Spleen (tissue), 13 donors: ENCODE measurements around the gene FOXL2NB. TPM values are rescaled to one million over a fixed set of nuclear protein-coding genes. Genes with fewer than 3 reads are reported as not detected.

ENCODE experiments used
- DNase-seq: peaks from one replicate; pipeline ENCODE4 v3.0.0-alpha.2; 2020
- H3K27ac ChIP-seq, 8 donors: fragments of 200-600 bp; sonication (generic) in 7 of 8; 1 replicate in 4 of 8; 2 replicates in 4 of 8; pipeline versions ENCODE4 v1.5.0 to v1.8.0; 2016 to 2021; ENCODE audit warnings: inconsistent platforms in 4 of 8, mild to moderate bottlenecking in 4 of 8, moderate library complexity in 1 of 8
- H3K27me3 ChIP-seq, 7 donors: fragments of 200-600 bp; sonication (generic) in 6 of 7; replicated peaks in 1 of 7; 1 replicate in 4 of 7; 2 replicates in 3 of 7; pipeline versions ENCODE4 v1.5.0 to v1.8.0; 2016 to 2021; ENCODE audit warnings: inconsistent platforms in 3 of 7, mild to moderate bottlenecking in 1 of 7
- H3K36me3 ChIP-seq, 6 donors: fragments of 200-600 bp; sonication (generic) in 5 of 6; 1 replicate in 4 of 6; 2 replicates in 2 of 6; pipeline versions ENCODE4 v1.5.0 to v1.8.0; 2016 to 2021; ENCODE audit warnings: inconsistent platforms in 2 of 6
- H3K4me1 ChIP-seq, 6 donors: fragments of 200-600 bp; sonication (generic) in 5 of 6; 1 replicate in 3 of 6; 2 replicates in 3 of 6; pipeline versions ENCODE4 v1.5.0 to v1.8.0; 2016 to 2021; ENCODE audit warnings: inconsistent platforms in 3 of 6
- H3K4me3 ChIP-seq, 8 donors: fragments of 200-600 bp; sonication (generic) in 7 of 8; 1 replicate in 4 of 8; 2 replicates in 4 of 8; pipeline versions ENCODE4 v1.5.0 to v1.8.0; 2016 to 2021; ENCODE audit warnings: inconsistent platforms in 4 of 8, mild to moderate bottlenecking in 4 of 8, moderate library complexity in 2 of 8
- H3K9me3 ChIP-seq, 8 donors: fragments of 200-600 bp; sonication (generic) in 7 of 8; 1 replicate in 4 of 8; 2 replicates in 4 of 8; pipeline versions ENCODE4 v1.5.0 to v1.8.0; 2016 to 2021; ENCODE audit warnings: inconsistent platforms in 4 of 8
- POLR2A ChIP-seq, 3 donors: fragments of 450-650 bp; IDR thresholded peaks; one replicate each; pipeline ENCODE4 v1.5.1; 2017; ENCODE audit warnings: antibody characterized with exemption in 3 of 3, mild to moderate bottlenecking in 1 of 3
- POLR2AphosphoS5 ChIP-seq, 3 donors: sonication (generic); formaldehyde crosslinking; IDR thresholded peaks; one replicate each; pipeline ENCODE4 v1.5.1; 2017; ENCODE audit warnings: antibody characterized with exemption in 3 of 3
- WGBS, 5 donors: extraction: QIAGEN DNeasy Blood & Tissue Kit in 3 of 5; methylation state at CpG; one replicate each; pipeline versions ENCODE4 v1.1.5 to v1.1.7; 2013 to 2018; 5-methylcytosine and 5-hydroxymethylcytosine counted together
- intact Hi-C: fragments of 100-400 bp; cut with DNase I; formaldehyde crosslinking; loops from one replicate; pipeline ENCODE4 v1.15.0; 2023; ENCODE audit warnings: low total_unique reads
- long read RNA-seq, 2 donors: transcript quantifications; one replicate each; lab custom pipeline, GENCODE V29; 2026
- polyA plus RNA-seq, 3 donors: library from polyadenylated mRNA; stranded (reverse); fragments of 200-250 nt; gene quantifications; one replicate each; pipeline ENCODE4 v1.2.1, GENCODE V29; 2013
- total RNA-seq, 7 donors: library from RNA; depleted of rRNA in 3 of 7; stranded (reverse); fragments of >200 nt in 3 of 7; fragmentation: NEBNext Ultra II Directional in 4 of 7; extraction: Animal tissue kit (Norgen Biotek cat#: 25700) in 4 of 7; gene quantifications; one replicate each; pipeline versions ENCODE4 v1.1.0 to v1.2.1, GENCODE V29; 2016 to 2021
- TF ChIP-seq, protein P1 (sequence below), 11 experiments: fragments of 200-600 bp in 7 of 11; fragments of 450-650 bp in 4 of 11; sonication (generic) in 4 of 11; IDR thresholded peaks in 8 of 11; conservative IDR thresholded peaks in 3 of 11; 1 replicate in 7 of 11; 2 replicates in 4 of 11; pipeline versions ENCODE4 v1.4.0 to v1.8.0; 2016 to 2021; ENCODE audit warnings: antibody characterized with exemption in 11 of 11, inconsistent platforms in 4 of 11, mild to moderate bottlenecking in 1 of 11
- donor health status: healthy with polysubstance abuse.
- donor health status: DM: no; HTN: no; CAD: no; lungs with moderate emphysema.
- donor health status: DM: no; HTN: no; CAD: no.
- donor health status: Bipolar disorder and iron deficiency.
- donor health status: healthy.
- donor health status: DM: no; HTN: no; CAD: no.
- donor health status: DM: yes; HTN: yes; CAD: no.

FOXL2NB gene
- not detected for total RNA-seq
- polyA plus RNA-seq = under 1 TPM in 1 of 3 donors, not detected in 2; 0.04 TPM
- long read RNA-seq, donor 1 = 0 reads
- long read RNA-seq, donor 2 = 0 reads

DNA sequence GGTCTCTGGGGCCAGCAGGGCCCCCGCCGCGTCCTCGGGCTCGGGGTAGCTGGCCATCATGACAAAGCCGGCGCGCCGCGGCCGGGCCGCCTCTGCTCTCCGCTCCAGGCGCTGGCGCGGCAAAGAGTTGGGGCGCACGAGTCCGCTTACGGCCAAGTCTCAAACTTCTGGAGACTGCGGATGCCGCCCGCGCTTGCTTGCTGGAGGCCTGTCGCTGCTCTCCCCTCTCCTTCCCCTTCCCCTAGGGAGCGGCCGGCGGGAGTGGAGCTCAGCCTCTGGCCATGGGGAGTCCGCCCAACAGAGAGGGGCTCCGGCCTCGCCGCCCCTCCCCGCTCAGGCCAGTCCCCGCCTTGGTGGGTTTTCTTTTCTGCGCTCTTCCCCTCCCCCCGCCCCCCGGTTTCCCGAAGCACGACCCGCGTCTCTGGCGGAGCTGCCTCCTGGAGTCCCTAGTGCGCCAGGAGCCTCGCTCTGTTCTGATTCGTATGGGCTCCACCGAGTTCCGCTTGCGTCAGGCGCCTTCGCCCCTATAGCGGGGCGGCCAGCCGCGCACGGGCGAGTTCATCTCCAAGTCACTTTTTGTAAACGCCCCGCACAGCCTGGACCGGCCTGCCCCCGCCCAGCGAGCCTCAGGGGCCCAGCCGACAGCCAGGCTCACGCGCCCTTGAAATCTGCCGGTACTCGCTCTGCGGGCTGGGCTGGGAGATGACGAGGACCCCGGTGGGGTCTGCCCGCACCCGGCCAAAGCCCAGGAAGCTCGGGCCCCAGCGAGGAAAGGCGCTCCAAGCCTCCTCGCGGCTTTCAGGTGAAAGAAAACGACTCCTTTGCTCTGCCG is at the start of gene FOXL2NB, which contains the start of gene FOXL2:
Gene FOXL2NB, plus strand, starts transcription at position 555 of the 832 bp plus-strand sequence. Its CDS starts 148 bp downstream, at position 703.
Gene FOXL2, minus strand, starts transcription at position 475 of the 832 bp plus-strand sequence. Its CDS starts 415 bp downstream, at position 60.
- peaks cover 31 to 68% (median 50%) of the 10 kb centered on the region in 6 donors for H3K4me1 ChIP-seq
- H3K27me3 ChIP-seq = peaks cover 21 to 100% (median 97%) of the 10 kb centered on the region in 7 donors
- intact Hi-C loops = no loop called here
- TF ChIP-seq POLR2AphosphoS5 (IDR thresholded peaks at IDR 0.05) = peak in 1 of 3 donors; percentile 12
- TF ChIP-seq, protein P1, sequence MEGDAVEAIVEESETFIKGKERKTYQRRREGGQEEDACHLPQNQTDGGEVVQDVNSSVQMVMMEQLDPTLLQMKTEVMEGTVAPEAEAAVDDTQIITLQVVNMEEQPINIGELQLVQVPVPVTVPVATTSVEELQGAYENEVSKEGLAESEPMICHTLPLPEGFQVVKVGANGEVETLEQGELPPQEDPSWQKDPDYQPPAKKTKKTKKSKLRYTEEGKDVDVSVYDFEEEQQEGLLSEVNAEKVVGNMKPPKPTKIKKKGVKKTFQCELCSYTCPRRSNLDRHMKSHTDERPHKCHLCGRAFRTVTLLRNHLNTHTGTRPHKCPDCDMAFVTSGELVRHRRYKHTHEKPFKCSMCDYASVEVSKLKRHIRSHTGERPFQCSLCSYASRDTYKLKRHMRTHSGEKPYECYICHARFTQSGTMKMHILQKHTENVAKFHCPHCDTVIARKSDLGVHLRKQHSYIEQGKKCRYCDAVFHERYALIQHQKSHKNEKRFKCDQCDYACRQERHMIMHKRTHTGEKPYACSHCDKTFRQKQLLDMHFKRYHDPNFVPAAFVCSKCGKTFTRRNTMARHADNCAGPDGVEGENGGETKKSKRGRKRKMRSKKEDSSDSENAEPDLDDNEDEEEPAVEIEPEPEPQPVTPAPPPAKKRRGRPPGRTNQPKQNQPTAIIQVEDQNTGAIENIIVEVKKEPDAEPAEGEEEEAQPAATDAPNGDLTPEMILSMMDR (IDR thresholded peaks at IDR 0.05 in 8 of 11, conservative IDR thresholded peaks at IDR 0.05 in 3 of 11) = no peak
- H3K27ac ChIP-seq = no peak within 1 kb of the TSS
- peak within 1 kb of the TSS; percentile 27 to 68 (median 39) for H3K4me3 ChIP-seq
- DNase-seq = peak; percentile 81
- 1 to 20% (median 1%) methylated on average over 2 to 78 of the region's 78 CpGs for WGBS, 5 donors
- H3K36me3 ChIP-seq = no peaks in the 10 kb centered on the region
- no peaks in the 10 kb centered on the region for H3K9me3 ChIP-seq

DNA sequence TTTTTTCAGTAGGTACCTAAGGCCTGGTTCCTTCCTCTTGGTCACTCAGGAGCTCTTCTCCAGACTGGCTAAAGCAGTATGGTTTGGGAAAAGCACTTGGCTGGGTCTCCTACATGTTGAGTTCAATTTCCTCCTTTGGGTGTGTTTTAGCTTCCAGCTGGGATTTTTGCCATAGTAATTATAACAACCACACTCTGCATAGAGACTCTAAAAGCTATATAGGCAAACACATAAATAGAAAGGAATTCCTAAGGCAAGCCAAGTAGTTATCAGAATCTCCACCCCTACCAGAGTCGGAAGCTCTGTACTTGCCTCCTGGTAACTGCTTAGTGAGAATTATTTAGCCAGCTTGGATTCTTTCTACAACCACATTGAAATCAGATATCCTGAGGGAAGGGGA is 48.7 kb upstream of the FOXL2NB start:
- Histone ChIP-seq H3K36me3 (no peaks in the 10 kb centered on the region), H3K27ac (no peak overlapping the region), H3K4me1 (peaks cover 0 to 17% (median 0%) of the 10 kb centered on the region in 6 donors), H3K27me3 (no peaks in the 10 kb centered on the region), H3K4me3 (no peak overlapping the region), H3K9me3 (no peaks in the 10 kb centered on the region)
- TF ChIP-seq POLR2AphosphoS5 (IDR thresholded peaks at IDR 0.05) (no peak), POLR2A (IDR thresholded peaks at IDR 0.05) (no peak)
- TF ChIP-seq, protein P1 (IDR thresholded peaks at IDR 0.05 in 8 of 11, conservative IDR thresholded peaks at IDR 0.05 in 3 of 11) = no peak
- no peak for DNase-seq
- 58 to 94% (median 65%) methylated on average over 1 of the region's 1 CpG for WGBS, 5 donors
- intact Hi-C loops = no loop called here

DNA sequence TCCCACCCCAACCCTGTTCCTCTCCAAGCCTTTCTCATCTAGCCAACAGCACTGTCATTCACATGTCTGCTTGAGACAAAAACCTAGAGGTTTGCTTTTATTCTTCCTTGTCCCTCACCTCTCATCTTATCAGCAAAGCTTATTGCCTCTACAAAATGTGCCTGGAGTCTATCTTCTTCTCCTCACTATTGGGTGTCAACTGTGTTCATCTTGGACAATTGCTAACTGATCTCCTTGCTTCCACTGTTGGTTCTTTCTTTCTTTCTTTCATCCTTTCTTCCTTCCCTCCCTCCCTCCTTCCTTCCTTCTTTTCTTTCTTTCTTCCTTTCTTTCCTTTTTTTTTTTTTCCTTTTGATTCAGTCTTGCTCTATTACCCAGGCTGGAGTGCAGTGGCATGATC is 48.3 kb upstream of the FOXL2NB start:
- H3K9me3 ChIP-seq = no peaks in the 10 kb centered on the region
- peaks cover 0 to 17% (median 0%) of the 10 kb centered on the region in 6 donors for H3K4me1 ChIP-seq
- TF ChIP-seq POLR2AphosphoS5 (IDR thresholded peaks at IDR 0.05) = no peak
- no peak for TF ChIP-seq POLR2A (IDR thresholded peaks at IDR 0.05)
- TF ChIP-seq, protein P1 (IDR thresholded peaks at IDR 0.05 in 8 of 11, conservative IDR thresholded peaks at IDR 0.05 in 3 of 11) = no peak
- no peak overlapping the region for H3K27ac ChIP-seq
- intact Hi-C loops = no loop called here
- H3K36me3 ChIP-seq = no peaks in the 10 kb centered on the region
- no peaks in the 10 kb centered on the region for H3K27me3 ChIP-seq
- H3K4me3 ChIP-seq = no peak overlapping the region
- DNase-seq = no peak

DNA sequence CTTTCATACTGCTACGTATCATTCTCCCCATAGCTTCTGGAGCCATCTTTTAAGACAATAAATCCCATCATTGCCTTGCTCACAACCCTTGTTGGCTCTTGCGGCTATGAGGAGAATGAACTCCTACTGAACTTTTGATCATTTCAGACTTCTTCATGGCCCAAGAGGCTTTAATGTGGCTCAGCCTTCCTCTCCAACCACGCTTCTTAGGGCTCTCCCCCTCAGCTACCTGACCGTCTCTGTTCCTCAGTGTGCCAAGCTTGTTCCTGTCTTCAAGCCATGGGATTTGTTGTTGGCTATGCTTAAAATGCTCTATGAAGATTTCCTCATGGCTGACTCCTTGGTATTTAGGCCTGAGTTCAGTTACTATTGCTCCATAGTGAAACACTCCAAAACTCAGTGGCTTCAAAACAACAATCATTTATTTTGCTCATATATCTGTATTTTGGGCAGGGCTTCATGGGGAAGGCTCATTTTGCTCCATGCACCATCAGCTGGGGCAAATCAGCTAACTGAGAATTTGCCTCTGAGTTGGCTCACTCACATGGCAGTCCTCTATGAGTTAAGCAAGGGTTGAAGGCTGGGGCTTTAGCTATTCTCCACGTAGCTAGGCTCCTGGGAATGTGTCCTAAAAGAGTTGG is 47.5 kb upstream of the FOXL2NB start:
- intact Hi-C loops = no loop called here
- Histone ChIP-seq H3K9me3 (no peaks in the 10 kb centered on the region), H3K4me1 (peaks cover 0 to 17% (median 0%) of the 10 kb centered on the region in 6 donors), H3K27me3 (no peaks in the 10 kb centered on the region), H3K4me3 (no peak overlapping the region), H3K27ac (no peak overlapping the region), H3K36me3 (no peaks in the 10 kb centered on the region)
- no peak for DNase-seq
- WGBS, 5 donors = 81 to 91% (median 87%) methylated on average over 5 of the region's 5 CpGs
- TF ChIP-seq POLR2AphosphoS5 (IDR thresholded peaks at IDR 0.05) (no peak), POLR2A (IDR thresholded peaks at IDR 0.05) (no peak)
- TF ChIP-seq, protein P1 (IDR thresholded peaks at IDR 0.05 in 8 of 11, conservative IDR thresholded peaks at IDR 0.05 in 3 of 11) = no peak
